A673 (cell line): ENCODE data around the gene KCNK1.

Experiments used
- EZH2 ChIP-seq: fragments of 200-600 bp; sonication (generic); IDR thresholded peaks from 2 replicates; pipeline ENCODE4 v1.6.1; 2017; ENCODE audit warnings: borderline replicate concordance, low read depth, mild to moderate bottlenecking, mixed read lengths, antibody characterized with exemption, low read length; ENCODE audit not compliant: poor library complexity, severe bottlenecking
- TF ChIP-seq, protein P1 (sequence below): fragments of 300-800, 200-600 bp; sonication (generic); conservative IDR thresholded peaks from 2 replicates; pipeline ENCODE4 v1.5.1; 2017; ENCODE audit warnings: low read depth, mild to moderate bottlenecking, antibody characterized with exemption, low read length, moderate library complexity, mixed read lengths

DNA sequence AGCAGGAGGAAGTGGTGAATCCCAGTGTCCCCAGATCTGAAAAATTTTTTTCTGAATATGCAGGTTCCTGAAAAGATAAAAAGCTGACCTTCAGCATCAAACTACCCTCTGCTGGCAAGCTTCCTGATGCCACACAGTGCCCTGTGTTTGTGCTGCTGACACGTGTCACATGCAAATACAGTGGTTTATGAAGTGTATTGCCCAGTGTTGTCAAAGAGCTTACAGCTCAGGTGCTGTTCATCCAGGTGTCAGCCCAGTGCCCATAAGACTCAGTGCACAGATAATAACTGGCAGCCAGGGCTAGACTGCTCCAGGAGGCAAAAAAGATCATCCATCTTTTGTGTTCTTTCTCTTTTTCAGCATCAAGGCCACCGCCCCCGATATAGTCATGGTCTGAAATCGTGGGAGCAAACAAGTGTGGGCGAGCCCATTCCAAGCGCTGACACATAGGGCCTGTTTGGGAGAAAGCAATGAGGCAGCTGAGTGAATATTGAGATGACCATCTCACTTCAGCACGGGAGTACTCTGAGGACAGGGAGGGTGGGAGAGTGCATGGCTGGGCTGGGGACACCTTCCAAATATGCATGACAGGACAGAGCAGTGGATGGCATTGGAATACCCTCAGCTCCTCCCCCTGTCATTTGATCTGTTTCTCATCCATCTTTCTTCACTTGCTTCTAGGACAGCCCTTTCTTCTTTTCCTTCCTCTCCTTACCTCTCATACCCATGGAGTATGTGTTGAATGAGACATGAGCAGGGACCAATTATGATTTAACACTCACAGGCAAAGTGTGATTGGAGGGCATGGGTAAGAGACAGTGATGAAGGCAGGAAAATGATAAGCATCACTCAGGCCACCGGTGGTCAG is 6.4 kb upstream of the KCNK1 start:
- TF ChIP-seq, protein P1, sequence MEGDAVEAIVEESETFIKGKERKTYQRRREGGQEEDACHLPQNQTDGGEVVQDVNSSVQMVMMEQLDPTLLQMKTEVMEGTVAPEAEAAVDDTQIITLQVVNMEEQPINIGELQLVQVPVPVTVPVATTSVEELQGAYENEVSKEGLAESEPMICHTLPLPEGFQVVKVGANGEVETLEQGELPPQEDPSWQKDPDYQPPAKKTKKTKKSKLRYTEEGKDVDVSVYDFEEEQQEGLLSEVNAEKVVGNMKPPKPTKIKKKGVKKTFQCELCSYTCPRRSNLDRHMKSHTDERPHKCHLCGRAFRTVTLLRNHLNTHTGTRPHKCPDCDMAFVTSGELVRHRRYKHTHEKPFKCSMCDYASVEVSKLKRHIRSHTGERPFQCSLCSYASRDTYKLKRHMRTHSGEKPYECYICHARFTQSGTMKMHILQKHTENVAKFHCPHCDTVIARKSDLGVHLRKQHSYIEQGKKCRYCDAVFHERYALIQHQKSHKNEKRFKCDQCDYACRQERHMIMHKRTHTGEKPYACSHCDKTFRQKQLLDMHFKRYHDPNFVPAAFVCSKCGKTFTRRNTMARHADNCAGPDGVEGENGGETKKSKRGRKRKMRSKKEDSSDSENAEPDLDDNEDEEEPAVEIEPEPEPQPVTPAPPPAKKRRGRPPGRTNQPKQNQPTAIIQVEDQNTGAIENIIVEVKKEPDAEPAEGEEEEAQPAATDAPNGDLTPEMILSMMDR: no peak
- TF ChIP-seq EZH2: no peak
